Trophoblast cell (in vitro differentiated cells and primary cell): ENCODE measurements around the gene LDAH.
A peak's percentile ranks its signal among the peaks of the same experiment; 100 is the strongest.

Experiments
- DNase-seq, 2 donors: peaks; one replicate each; pipeline ENCODE4 v3.0.0-alpha.2; 2016
- H2AFZ ChIP-seq: 2 replicates; pipeline ENCODE4 v1.6.1; 2013; ENCODE audit warnings: low read length, moderate library complexity, mild to moderate bottlenecking; ENCODE audit not compliant: insufficient read depth, poor library complexity
- H2AK5ac ChIP-seq: 2 replicates; pipeline ENCODE4 v1.6.1; 2013; ENCODE audit warnings: mild to moderate bottlenecking, low read length
- H2BK120ac ChIP-seq: 2 replicates; pipeline ENCODE4 v1.6.1; 2013; ENCODE audit warnings: low read length, mild to moderate bottlenecking, moderate library complexity; ENCODE audit not compliant: insufficient read depth, poor library complexity
- H2BK12ac ChIP-seq: 2 replicates; pipeline ENCODE4 v1.6.1; 2013; ENCODE audit warnings: mild to moderate bottlenecking, low read length, moderate library complexity
- H2BK5ac ChIP-seq: 2 replicates; pipeline ENCODE4 v1.6.1; 2013; ENCODE audit warnings: low read length, low read depth, moderate library complexity, mild to moderate bottlenecking; ENCODE audit not compliant: poor library complexity
- H3K14ac ChIP-seq: 2 replicates; pipeline ENCODE4 v1.6.1; 2013; ENCODE audit warnings: mild to moderate bottlenecking, low read length
- H3K18ac ChIP-seq: 2 replicates; pipeline ENCODE4 v1.6.1; 2013; ENCODE audit warnings: mild to moderate bottlenecking, low read length
- H3K23ac ChIP-seq: 2 replicates; pipeline ENCODE4 v1.6.1; 2013; ENCODE audit warnings: low read length
- H3K27ac ChIP-seq: 2 replicates; pipeline ENCODE4 v1.5.1; 2013; ENCODE audit warnings: low read depth, mild to moderate bottlenecking, inconsistent platforms, low read length, moderate library complexity
- H3K27me3 ChIP-seq: 2 replicates; pipeline ENCODE4 v1.6.1; 2013; ENCODE audit warnings: inconsistent platforms, mild to moderate bottlenecking, low read length, moderate library complexity; ENCODE audit not compliant: insufficient read depth
- H3K36me3 ChIP-seq, 2 experiments: 1 replicate in 1 of 2; 2 replicates in 1 of 2; pipeline ENCODE4 v1.6.1; 2013; ENCODE audit warnings: low read length in 2 of 2, mild to moderate bottlenecking in 2 of 2, moderate library complexity in 1 of 2; ENCODE audit not compliant: insufficient read depth in 2 of 2, control insufficient read depth in 1 of 2
- H3K4ac ChIP-seq: 2 replicates; pipeline ENCODE4 v1.6.1; 2013; ENCODE audit warnings: low read depth, mild to moderate bottlenecking, low read length, moderate library complexity
- H3K4me1 ChIP-seq, 2 experiments: 1 replicate in 1 of 2; 2 replicates in 1 of 2; pipeline ENCODE4 v1.6.1; 2013; ENCODE audit warnings: low read length in 2 of 2, mild to moderate bottlenecking in 2 of 2, moderate library complexity in 1 of 2; ENCODE audit not compliant: insufficient read depth in 2 of 2, control insufficient read depth in 1 of 2
- H3K4me2 ChIP-seq: 2 replicates; pipeline ENCODE4 v1.6.1; 2013; ENCODE audit warnings: inconsistent platforms, mild to moderate bottlenecking, low read length, moderate library complexity
- H3K4me3 ChIP-seq: 2 replicates; pipeline ENCODE4 v1.5.1; 2013; ENCODE audit warnings: mild to moderate bottlenecking, low read depth, low read length, inconsistent platforms
- H3K79me1 ChIP-seq: one replicate; pipeline ENCODE4 v1.6.1; 2013; ENCODE audit warnings: low read length
- H3K79me2 ChIP-seq: 2 replicates; pipeline ENCODE4 v1.6.1; 2013; ENCODE audit warnings: low read length, mild to moderate bottlenecking; ENCODE audit not compliant: control insufficient read depth, insufficient read depth, poor library complexity
- H3K9ac ChIP-seq: 2 replicates; pipeline ENCODE4 v1.6.1; 2013; ENCODE audit warnings: mild to moderate bottlenecking, low read length
- H3K9me3 ChIP-seq: 2 replicates; pipeline ENCODE4 v1.6.1; 2013; ENCODE audit warnings: low read depth, mild to moderate bottlenecking, control low read depth, inconsistent platforms, low read length; ENCODE audit not compliant: insufficient read depth
- H4K12ac ChIP-seq: 2 replicates; pipeline ENCODE4 v1.6.1; 2013; ENCODE audit warnings: low read depth, mild to moderate bottlenecking, low read length, moderate library complexity
- H4K8ac ChIP-seq: 2 replicates; pipeline ENCODE4 v1.6.1; 2013; ENCODE audit warnings: low read depth, mild to moderate bottlenecking, low read length, moderate library complexity
- H4K91ac ChIP-seq: one replicate; pipeline ENCODE4 v1.6.1; 2013; ENCODE audit warnings: low read depth, mild to moderate bottlenecking, low read length, moderate library complexity
- WGBS: extraction: QIAGEN DNeasy Blood & Tissue Kit; methylation state at CpG from one replicate; pipeline ENCODE4 v1.1.7; 2013; ENCODE audit warnings: missing lambda C conversion rate; ENCODE audit not compliant: insufficient read length, insufficient coverage; ENCODE audit errors: extremely low coverage; 5-methylcytosine and 5-hydroxymethylcytosine counted together

LDAH gene

DNA sequence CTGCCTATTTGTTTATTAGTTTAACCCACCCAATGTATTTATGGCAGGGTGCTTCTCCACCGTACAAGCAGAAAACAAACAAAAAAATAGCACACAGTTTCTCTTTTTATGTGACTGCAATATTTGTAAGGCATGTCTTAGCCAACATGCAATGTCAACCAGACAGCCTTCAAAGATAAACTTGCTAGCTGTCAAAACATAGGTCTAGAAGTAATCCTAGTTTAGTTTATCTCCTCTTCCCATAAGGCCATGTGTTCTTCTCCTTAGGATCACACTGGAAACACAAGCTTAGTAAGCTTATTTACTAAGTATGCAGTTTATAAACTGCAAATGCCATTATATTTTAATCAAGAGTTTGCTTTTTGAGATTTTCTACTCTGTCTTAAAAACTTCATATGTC is 75.6 kb downstream of the LDAH start:
- no peak for DNase-seq
- Histone ChIP-seq H3K27me3 (no peaks in the 10 kb centered on the region), H3K23ac (no peak overlapping the region), H3K9me3 (no peaks in the 10 kb centered on the region), H3K14ac (no peak overlapping the region), H4K12ac (no peak overlapping the region), H3K4ac (no peak overlapping the region), H4K91ac (no peak overlapping the region), H2AK5ac (no peak overlapping the region), H3K9ac (no peak overlapping the region), H2BK12ac (no peak overlapping the region), H2BK120ac (no peak overlapping the region), H3K4me1 (peaks cover 0 to 2% of the 10 kb centered on the region in 2 experiments), H4K8ac (no peak overlapping the region), H2BK5ac (no peak overlapping the region), H3K4me3 (no peak overlapping the region), H3K18ac (no peak overlapping the region), H3K79me2 (peaks cover 2% of the 10 kb centered on the region), H3K27ac (no peak overlapping the region), H3K4me2 (no peak overlapping the region), H2AFZ (no peak overlapping the region), H3K79me1 (peaks cover 5% of the 10 kb centered on the region), H3K36me3 (no peaks in the 10 kb centered on the region)
- WGBS = no CpG with 5 or more reads among the region's 1 CpG

DNA sequence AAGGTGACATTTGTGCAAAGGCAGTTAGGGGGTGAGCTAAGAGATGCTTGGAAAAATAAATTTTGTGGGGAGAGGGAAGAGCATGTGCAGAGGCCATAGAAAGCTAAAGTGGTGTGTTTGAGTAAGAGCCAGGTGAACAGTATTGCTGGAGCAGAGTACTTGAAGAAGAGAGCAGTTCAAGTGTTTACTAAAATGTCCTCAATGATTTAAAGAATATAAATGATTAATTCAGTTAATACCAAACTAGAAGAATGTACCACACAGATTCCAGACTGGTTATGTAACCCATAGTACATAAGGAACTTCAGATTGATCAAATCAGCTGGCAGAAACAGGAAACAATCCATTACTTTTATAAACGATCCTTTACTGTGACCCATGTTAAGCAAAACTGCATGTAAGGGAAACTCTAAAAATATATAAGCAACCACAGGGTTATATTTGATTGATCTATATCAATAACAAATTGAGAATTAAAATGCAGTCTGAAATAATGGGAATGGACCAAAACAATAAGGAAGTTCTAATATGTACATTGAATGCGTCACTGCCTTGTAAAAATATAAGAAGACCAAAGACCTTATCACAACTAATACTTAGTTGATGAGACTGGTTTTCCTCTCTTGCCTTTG is 76.9 kb downstream of the LDAH start:
- Histone ChIP-seq H3K27ac (no peak overlapping the region), H4K12ac (no peak overlapping the region), H3K4me3 (no peak overlapping the region), H3K27me3 (no peaks in the 10 kb centered on the region), H3K14ac (no peak overlapping the region), H2BK120ac (no peak overlapping the region), H2BK12ac (peak overlapping the region; percentile 80), H3K79me2 (peaks cover 2% of the 10 kb centered on the region), H2BK5ac (no peak overlapping the region), H3K4ac (no peak overlapping the region), H3K4me2 (no peak overlapping the region), H3K9ac (no peak overlapping the region), H2AFZ (no peak overlapping the region), H3K18ac (no peak overlapping the region), H2AK5ac (no peak overlapping the region), H3K36me3 (no peaks in the 10 kb centered on the region), H3K23ac (no peak overlapping the region), H3K79me1 (peaks cover 5% of the 10 kb centered on the region), H3K9me3 (no peaks in the 10 kb centered on the region), H4K8ac (no peak overlapping the region), H4K91ac (no peak overlapping the region), H3K4me1 (peaks cover 0 to 2% of the 10 kb centered on the region in 2 experiments)
- DNase-seq = no peak
- WGBS = no CpG with 5 or more reads among the region's 2 CpGs

DNA sequence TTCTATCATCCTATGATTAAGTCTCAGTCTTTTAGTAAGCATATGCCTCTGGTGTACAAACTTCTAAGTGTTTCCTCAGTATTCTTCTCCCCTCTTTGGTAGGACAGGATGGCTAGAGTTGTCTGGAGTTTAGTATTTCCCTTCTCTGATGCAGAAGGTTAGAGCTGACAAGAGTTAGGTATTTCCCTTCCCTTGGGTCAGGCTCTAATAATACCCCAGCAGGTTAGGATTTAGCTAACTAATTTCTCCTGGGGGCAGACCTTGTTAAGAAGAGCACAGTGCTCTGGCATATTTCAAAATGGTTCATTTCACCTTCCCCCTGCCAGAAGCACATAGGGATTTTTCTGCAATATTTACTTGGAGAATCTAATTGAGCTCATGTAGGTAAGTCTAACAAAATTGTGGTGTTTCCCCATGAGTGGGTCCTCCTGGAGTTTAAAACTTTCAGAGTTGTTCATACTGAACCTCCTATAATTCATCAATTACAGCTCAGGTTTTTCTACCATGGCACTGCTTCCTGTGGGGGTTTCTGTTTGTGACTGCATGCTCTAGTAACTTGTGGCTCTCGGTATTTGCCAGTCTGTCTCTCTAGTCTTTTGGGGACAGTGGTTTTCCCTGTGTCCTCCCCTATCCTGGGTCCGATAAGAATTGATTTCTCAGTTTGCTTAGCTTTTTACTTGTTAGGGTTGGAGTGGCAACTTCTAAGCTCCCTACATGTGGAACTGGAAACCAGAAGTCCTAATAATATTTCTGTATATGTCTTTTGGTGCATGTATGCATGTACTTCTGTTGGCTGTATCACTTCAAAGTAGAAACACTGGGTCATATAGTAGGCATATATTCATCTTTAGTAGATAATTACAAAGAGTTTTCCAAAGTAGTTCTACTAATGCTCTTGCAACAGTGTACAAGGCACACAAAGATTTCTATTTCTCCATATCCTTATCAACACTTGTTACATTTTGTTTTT is 78.2 kb downstream of the LDAH start:
- H2BK12ac ChIP-seq = peak overlapping the region; percentile 45
- H3K79me1 ChIP-seq = peaks cover 5% of the 10 kb centered on the region
- peak overlapping the region; percentile 38 for H4K91ac ChIP-seq
- no peak overlapping the region for H3K9ac ChIP-seq
- no peak overlapping the region for H2AK5ac ChIP-seq
- peaks cover 0 to 2% of the 10 kb centered on the region in 2 experiments for H3K4me1 ChIP-seq
- H3K27ac ChIP-seq = peak overlapping the region; percentile 83
- H3K4ac ChIP-seq = peak overlapping the region; percentile 65
- H2BK120ac ChIP-seq = peak overlapping the region; percentile 72
- no peak overlapping the region for H3K18ac ChIP-seq
- H3K79me2 ChIP-seq = peaks cover 2% of the 10 kb centered on the region
- H2AFZ ChIP-seq = no peak overlapping the region
- H3K14ac ChIP-seq = no peak overlapping the region
- no peak for DNase-seq
- no peaks in the 10 kb centered on the region for H3K27me3 ChIP-seq
- H4K12ac ChIP-seq = no peak overlapping the region
- WGBS = no CpG with 5 or more reads among the region's 2 CpGs
- H3K4me2 ChIP-seq = no peak overlapping the region
- no peak overlapping the region for H4K8ac ChIP-seq
- no peaks in the 10 kb centered on the region for H3K36me3 ChIP-seq
- no peaks in the 10 kb centered on the region for H3K9me3 ChIP-seq
- H2BK5ac ChIP-seq = peak overlapping the region; percentile 83
- H3K23ac ChIP-seq = no peak overlapping the region
- no peak overlapping the region for H3K4me3 ChIP-seq

DNA sequence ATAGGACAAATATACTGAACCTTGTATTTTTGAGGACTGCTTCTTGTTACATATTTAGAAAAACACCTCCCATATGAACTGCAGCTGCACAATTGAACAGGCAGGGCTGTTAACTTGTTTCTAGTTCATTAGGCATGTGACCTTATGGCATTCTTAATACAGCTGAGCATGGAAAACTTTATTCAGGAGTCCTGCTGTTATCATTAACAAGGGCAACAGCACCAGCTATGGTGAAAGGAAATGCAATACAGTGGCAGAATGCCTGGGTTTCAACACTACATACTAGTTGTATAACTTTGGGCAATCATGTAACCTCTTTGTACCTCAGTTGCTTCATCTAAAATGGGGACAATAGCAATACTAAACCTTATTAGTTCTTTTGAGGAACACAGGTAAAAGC is 84.1 kb downstream of the LDAH start:
- peaks cover 2% of the 10 kb centered on the region for H3K79me1 ChIP-seq
- H4K8ac ChIP-seq = no peak overlapping the region
- no peak overlapping the region for H3K18ac ChIP-seq
- H4K12ac ChIP-seq = no peak overlapping the region
- no peak overlapping the region for H4K91ac ChIP-seq
- no peaks in the 10 kb centered on the region for H3K9me3 ChIP-seq
- no peak overlapping the region for H3K9ac ChIP-seq
- no peaks in the 10 kb centered on the region for H3K27me3 ChIP-seq
- no peak overlapping the region for H3K4me3 ChIP-seq
- no peak overlapping the region for H3K23ac ChIP-seq
- H2AK5ac ChIP-seq = no peak overlapping the region
- H3K36me3 ChIP-seq = peaks cover 2 to 4% of the 10 kb centered on the region in 2 experiments
- no peak overlapping the region for H3K14ac ChIP-seq
- no peak overlapping the region for H2BK12ac ChIP-seq
- H3K4me2 ChIP-seq = no peak overlapping the region
- H2AFZ ChIP-seq = no peak overlapping the region
- peak overlapping the region; percentile 11 for H2BK120ac ChIP-seq
- no peak overlapping the region for H3K27ac ChIP-seq
- DNase-seq = no peak
- no peak overlapping the region for H2BK5ac ChIP-seq
- no peaks in the 10 kb centered on the region for H3K4me1 ChIP-seq
- H3K79me2 ChIP-seq = no peaks in the 10 kb centered on the region
- H3K4ac ChIP-seq = no peak overlapping the region
